ENCODE measurements around the gene INTS2.

GRCh38 chr17:61852857-61853256 lies 74.9 kb downstream of the INTS2 start:
- TF ChIP-seq CTCF (IDR thresholded peaks at IDR 0.05 in 8 of 11, conservative IDR thresholded peaks at IDR 0.05 in 3 of 11) (no peak), POLR2A (IDR thresholded peaks at IDR 0.05) (no peak), POLR2AphosphoS5 (IDR thresholded peaks at IDR 0.05) (no peak)

Measured in spleen (tissue), 7 donors.